ENCODE data around the gene PPIL4.
"Not testable (repeated sequence)": the region's sequence is repeated elsewhere in the genome, so short reads cannot be mapped to it uniquely, and the experiment has no call there.

PPIL4 gene

DNA sequence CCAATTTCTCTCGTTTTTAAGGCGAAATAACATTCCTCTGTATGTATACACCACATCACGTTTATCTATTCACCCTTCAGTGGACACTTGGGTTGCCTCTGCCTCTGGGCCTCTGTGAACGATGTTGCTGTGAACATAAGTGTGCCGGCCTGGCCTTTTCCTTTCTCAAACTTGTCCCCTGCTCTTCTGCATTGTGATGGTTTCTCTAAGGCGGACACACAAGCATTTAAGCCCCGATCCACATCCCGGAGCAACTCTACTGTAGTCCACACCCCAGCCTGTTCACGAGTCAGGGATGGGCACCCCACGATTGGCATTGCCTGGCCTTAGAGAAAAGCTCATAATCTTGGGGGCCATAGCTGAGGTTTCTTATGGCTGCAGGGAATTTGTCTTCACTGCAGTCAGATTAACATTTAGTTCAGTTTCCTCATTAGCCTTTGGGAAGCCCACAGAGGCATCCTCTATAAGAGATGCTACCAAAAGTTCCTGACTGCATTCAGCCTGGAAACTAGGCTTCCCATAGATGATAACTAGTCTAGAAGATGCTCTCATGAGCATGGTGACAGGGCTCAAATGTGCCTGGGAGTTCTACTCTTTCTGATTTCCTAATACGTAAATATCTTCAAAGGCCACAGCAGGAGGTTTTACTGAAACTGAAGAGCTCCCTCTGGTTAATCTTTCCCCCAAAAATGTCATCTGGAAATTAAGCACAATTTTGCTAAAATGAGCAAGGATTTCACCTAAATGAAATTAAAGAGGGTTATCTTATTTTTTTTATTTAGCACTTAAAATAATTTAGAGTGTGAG, 61.8 kb downstream of the PPIL4 start:
- DNase-seq (ENCODE audit: low spot score), result no peak

DNA sequence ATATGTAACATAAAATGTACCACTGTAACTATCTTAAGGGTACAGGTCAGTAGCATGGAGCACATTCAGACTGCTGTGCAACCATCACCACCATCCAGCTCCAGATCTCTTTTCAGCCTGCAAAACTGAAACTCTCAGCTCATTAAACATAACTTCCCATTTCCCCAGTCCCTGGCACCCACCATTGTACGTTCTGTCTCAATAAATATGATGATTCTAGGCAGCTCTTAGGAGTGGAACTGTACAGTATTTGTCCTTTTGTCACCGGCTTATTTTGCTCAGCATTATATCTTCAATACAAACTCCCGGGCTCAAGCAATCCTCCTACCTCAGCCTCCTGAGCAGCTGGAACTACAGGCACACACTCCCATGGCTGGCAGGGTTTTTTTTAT, 62.5 kb downstream of the PPIL4 start:
- DNase-seq (ENCODE audit: low spot score), result no peak

DNA sequence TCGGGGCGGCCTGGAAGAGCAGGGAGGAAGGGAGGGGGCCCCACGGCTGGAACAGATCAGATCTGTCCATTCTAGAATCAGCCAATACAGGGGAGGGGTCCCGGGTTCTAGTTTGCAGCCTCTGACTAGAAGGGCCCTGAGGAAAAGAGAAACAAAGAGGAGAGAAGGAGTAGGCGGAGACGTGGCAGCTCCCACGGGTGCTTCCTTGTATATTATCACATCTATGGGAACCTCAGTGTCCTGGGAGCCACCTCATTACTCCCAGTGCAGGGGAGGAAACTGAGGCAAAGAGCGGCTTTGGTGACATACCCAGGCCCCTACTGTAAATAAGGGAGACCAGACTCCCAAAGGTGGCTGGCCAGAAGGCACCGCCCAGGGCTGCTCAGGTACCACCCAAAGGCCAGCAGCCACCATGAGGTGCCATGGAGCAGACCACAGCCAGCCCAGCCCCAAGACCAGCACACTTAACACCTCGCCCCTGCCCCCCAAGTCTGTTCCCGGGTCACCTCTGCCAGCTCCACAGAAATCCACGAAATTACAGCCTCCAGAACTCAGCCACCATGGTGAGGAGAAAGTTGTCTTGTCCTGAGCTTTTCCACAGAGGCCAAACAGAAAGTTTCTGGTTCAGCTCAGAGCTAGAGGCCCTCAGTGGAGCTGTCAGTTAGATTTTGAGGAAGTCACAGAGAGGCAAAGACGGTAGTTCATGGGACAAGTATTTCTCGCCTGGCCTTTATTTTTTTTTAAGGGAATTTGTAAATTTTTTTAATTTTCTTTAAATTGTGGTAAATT, 63.1 kb downstream of the PPIL4 start:
- no peak for DNase-seq (ENCODE audit: low spot score)

DNA sequence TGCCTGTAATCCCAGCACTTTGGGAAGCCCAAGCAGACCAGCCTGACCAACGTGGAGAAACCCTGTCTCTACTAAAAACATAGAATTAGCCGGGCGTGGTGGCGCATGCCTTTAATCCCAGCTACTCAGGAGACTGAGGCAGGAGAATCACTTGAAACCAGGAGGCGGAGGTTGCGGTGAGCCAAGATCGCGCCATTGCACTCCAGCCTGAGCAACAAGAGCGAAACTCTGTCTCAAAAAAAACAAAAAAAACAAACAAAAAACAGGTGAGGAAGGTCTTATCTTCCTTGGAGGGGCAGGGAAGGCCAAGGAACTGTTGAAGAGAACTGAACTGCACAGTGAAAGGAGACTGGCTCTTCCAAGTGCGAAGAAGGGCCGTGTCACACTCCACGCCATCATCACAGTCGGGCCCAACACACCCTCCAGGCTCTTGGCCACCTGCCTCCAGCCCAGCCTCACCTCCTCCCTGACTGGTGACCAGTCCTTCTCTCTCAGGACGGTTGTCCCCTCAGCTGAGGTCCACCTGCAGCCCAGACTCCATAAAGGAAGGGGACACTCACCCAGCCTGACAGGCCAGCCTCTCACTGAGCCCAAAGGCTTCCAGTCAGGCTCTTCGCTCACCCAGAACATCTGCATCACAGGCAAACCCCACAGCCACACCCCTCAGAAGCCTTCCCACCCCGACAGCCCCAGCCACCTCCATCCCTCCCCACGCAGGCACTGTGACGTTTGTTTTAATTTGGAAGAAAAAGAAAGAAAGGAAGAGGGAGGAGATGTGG, 65.2 kb downstream of the PPIL4 start:
- no peak for DNase-seq (ENCODE audit: low spot score)

DNA sequence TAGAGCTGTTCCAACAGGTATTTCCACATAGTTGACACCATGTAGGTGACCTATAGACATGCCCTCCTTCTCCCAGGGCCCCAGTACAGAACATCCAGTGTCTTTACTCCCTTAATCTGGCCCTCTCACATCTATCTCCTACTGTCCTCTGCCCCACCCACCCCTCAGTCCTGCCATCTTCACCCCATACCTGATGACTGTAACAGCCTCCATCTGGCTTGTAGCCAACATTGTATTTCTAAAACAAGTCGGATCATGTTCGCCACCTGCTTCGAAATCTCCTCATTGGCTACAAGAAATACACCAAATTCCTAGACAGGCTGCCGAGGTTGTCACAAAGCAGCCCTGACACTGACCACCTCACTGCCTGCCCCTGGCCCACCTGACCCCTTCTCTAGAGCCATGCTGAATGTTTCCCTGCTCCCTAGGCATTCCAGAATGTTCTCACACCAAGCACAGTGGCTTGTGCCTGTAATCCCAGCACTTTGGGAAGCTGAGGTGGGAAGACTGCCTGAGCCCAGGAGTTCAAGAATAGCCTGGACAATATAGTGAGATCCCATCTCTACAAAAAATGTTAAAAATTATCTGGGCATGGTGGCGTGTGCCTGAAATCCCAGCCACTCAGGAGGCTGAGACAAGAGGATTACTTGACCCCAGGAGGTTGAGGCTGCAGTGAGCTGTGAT, 67.1 kb downstream of the PPIL4 start:
- no peak for DNase-seq (ENCODE audit: low spot score)

DNA sequence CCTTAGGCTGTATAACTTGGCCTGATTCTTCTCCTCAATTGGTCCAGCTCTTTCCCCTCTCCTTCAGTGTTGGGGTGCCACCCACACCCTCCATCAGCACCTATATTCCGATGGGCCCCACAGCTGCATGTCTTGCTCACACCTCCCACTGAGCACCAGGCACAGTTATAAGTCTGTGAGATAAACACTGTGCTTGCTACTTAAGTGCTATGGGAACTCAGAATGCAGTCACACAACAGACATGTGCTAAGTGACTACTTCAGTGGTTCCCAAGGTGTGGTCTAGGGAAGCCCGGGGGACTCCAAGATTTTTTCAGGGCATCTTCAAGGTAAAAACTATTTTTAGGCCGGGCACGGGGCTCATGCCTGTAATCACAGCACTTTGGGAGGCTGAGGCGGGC, 68.3 kb downstream of the PPIL4 start:
- DNase-seq (ENCODE audit: low spot score), result no peak

DNA sequence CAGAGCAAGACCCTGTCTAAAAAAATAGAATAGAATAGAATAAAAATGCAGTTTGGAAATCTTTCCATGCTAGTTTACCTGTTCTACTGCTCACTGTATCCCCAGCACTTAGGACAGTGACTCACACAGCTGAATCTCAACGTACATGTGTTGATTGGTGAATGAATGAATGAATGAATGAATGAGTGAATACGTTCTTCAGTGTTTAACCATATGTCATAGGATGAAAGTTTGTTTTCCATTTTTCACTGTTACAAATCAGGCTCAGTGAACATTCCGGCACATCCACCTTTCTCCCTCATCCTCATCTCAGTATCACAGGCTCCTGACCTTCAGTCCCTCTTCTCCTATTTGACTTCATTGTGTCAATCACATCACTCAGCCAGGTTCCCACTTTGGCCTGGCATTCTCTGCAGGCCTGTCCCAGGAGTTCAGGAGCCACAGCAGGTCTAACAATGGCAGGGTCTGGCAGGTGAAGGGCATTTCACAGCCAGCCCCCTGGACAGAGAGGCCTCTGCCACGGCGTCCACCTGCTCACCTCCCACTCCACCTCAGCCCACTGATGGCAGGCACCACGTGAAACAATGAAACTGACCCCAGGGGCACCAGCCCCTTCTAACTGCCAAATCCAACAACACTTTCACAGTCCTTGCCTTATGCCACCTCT, 68.9 kb downstream of the PPIL4 start:
- DNase-seq (ENCODE audit: low spot score), result no peak

DNA sequence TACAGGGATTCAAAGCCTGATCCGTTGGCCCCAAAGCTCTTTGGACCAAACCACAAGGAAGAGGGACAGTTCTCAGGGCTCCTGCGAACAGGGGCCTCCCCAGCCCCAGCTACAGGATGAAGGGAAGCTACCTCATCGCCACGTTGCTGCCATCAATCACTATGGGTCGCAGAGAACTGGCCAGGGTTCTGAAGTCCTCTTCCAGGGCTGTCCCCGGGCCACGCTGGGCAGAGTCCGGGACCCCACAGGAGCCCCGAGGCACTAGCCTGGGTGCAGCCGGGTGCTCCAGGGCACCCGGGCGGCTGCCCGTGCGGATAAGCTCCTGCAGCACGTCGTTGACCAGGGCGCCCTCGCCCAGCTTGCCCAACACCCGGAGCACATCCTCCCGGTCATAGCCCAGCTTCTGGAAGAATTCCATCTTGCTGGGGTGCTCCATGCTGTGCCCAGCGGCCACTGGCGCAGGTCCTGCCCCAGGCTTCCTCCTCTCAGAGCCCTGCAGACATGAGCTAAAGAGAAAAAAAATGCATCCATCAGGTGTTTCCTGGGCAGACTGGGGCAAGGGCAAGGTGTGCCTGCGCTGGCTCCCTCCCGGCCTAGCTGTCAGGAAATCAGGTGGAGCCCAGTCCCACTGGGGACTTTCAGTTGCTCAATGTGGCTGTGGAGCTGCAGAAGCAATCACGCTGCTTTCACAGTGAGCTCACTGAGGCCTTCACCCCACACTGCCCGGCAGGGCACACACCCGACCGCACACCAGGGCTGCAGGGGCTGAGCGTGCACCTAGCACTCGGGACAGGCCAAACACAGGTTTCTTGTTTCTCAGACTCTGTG, 71.5 kb downstream of the PPIL4 start:
- DNase-seq (ENCODE audit: low spot score), result no peak

DNA sequence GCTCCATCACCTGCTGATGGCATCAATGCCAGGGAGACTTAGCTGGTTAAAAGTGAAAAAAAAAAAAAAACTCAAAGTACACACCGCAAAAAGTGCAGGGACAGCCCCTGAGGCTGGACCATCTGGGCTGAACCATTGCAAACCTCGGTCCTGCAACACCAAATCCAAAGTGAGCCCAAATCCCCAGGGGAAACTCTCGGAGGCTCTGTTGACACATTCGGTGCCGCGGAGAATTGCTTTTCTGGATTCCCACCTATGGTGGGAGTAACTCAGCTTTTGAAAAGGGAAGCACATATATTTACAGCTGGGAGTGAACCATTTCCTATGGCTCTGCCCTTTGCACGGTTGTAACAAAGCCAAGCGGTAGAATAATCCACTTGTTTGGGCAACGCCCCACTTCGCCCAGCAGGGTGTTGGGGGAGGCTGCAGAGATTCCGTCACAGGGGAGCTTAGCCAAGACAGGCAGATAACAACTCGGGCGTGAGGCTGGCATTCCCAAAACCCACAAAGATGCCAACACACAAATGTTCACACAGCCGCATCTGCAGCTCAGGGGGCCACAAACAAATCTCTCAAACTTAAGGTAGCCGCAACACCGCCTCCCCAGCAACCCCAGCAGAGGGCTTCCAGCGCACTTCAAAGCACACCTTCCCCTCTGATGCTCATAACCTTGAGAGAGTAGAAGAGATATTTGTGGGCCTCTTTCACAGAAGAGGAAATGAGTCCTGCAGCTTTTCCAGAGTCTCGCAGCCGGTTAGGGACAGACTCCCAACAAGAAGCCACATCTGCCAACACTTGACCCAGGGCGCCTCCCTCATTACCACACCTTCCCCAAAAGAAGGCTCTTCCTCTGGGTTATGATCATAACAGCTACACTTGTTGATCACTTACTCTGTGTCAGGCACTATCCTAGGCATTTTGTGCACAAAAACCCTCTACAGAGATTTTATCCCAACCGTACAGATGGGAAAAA, 72.5 kb downstream of the PPIL4 start:
- no peak for DNase-seq (ENCODE audit: low spot score)

DNA sequence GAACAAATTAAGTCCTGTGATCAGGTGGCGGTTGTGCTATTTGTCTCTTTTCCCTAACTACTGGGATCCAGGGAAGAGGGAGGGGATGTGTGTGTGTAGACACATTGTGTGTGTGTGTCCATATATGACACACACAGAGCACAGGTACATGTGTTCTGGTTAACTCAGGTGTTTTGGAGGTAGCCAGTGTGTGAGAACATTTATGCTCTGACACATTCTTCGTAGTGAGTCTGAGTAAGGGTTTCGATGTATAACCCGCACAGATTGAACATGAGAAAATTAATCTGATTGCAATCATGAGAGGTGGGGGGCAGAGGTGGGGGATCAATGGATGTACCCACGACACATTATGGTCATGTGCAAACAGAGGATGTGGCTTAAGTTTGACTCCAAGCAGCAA, 73.6 kb downstream of the PPIL4 start:
- no peak for DNase-seq (ENCODE audit: low spot score)

DNA sequence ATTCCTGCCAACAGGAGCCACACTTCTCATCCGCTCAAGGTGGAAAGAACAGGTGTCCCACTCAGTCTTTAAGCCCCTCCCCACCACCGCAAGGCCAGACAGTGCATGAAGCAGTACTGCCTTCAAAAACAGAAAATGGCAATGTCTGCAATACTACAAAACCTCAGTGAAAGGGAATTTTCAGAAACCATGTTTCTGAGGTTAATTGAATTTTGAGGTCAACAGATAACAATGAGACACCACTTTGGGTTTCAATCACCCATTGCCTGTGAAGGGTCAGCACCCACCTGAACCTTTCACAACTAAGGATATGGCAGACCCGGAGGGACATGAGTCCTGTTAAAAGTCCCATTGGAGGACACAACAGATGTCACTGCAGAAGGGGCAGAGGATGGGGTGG, 74.0 kb downstream of the PPIL4 start:
- DNase-seq (ENCODE audit: low spot score), result no peak

DNA sequence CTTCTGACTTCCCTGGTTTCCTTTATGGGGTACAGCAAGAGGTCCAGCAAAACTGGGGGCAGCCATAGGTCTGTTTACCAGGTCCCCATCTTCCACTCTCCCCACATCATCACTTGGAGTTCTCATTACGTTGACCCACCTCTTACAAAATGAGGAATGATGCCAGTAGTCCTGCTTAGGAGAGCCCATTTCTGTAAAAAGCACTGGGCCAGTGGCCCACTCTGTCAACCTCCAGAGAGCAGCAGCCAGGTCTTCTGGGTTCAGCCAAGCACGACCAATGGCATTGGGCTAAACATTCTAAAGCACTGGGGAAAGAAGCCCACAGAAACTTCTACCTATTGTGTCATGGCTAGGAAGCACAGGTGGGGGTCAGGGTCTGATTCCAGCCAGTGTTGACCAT, 74.9 kb downstream of the PPIL4 start:
- DNase-seq (ENCODE audit: low spot score), result no peak

DNA sequence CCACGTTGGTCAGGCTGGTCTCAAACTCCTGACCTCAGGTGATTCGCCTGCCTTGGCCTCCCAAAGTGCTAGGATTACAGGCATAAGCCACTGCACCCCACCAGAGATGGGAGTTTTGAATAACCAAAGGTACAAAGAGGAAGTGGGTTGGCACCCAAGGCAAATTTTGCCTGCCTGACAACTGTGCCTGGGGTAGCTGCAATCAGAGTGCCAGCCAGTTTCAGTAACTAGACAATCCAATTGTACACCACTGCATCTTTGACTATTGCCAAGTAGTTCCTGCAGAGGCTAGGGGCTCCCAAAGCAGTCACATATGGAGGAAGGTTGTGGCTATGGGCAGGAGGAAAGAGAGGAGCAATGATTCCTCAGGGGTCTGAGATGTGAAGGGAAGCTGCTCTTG, 77.7 kb downstream of the PPIL4 start:
- no peak for DNase-seq (ENCODE audit: low spot score)

DNA sequence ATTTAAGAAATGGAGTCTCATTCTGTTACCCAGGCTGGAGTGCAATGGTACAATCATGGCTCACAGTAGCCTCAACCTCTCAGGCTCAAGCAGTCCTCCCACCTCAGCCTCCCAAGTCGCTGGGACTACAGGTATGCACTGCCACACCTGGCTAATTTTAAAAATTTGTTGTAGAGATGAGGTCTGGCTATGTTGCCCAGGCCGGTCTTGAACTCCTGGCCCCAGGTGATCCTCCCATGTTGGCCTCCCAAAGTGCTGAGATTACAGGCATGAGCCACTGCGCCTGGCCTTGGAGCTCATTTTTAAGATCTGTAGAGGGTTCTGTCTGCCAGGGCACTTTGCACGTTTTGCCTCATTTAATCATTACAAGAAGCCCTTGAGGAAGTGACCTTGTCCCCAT, 78.6 kb downstream of the PPIL4 start:
- DNase-seq (ENCODE audit: low spot score), result no peak

DNA sequence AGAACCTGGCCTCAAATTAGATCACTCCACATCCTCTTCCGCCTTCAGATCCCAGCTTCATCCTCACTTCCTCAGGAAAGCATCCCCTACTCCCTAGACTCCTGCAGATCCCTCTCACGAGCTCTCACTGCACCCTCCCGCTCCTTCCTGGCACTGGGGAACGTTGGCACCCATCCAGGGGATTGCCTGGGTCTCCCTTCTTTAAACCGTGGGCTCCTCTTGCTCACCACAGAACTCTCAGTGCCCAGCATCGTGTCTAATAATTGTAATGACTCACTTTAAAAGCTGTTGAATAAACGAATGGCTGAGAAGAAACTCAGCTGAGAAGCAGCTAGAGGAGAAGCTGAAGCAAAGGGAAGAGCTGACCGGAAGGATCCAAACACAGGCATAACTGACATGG, 81.4 kb downstream of the PPIL4 start:
- no peak for DNase-seq (ENCODE audit: low spot score)

DNA sequence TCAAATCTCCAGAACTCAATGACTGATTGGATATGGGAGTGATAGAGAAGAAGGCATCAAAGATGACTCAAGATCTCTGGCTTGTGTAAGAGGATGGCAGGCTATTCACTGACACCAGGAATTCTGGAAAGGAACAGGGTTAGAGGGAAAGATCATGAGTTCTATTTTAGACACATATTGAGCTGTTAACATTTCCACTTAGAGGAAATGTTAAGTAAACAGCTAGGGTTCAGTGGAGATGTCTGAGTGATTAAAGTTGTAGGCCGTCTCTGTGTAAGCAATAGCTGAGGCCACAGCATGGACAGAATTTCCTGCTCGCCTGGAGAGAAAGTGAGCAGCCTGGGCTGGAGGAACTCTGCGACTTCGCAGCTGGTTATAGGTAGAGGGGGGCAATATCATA, 82.1 kb downstream of the PPIL4 start:
- no peak for DNase-seq (ENCODE audit: low spot score)

DNA sequence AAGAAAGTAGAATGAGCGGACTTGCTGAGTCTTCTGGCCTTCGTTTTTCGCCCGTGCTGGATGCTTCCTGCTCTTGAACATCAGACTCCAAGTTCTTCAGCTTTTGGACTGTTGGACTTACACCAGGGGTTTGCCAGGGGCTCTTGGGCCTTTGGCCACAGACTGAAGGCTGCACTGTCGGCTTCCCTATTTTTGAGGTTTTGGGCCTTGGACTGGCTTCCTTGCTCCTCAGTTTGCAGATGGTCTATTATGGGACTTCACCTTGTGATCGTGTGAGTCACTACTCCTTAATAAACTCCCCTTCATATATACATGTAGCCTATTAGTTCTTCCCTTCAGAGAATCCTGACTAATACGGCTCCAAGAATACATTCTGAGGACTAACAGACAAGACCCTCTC, 83.1 kb downstream of the PPIL4 start:
- DNase-seq (ENCODE audit: low spot score), result not testable (repeated sequence)

DNA sequence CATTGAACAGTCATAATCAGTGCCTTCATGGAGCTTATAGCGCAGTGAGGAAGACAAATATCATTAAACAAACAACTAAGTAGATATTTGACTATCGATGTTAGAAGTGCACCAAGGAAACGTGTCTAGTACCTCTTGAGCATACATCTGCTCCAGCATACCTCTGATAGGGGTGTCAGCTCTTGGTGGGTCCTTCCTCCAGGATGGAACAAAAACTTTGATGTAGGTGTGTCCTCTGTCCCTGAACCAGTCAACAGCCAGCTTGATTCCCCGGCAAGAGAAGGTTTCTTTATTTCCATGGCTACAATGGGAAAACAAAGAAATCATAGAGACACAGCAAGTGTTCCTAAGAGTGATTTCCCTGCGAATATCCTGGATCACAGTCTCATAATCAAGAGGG, 84.2 kb downstream of the PPIL4 start:
- no peak for DNase-seq (ENCODE audit: low spot score)

DNA sequence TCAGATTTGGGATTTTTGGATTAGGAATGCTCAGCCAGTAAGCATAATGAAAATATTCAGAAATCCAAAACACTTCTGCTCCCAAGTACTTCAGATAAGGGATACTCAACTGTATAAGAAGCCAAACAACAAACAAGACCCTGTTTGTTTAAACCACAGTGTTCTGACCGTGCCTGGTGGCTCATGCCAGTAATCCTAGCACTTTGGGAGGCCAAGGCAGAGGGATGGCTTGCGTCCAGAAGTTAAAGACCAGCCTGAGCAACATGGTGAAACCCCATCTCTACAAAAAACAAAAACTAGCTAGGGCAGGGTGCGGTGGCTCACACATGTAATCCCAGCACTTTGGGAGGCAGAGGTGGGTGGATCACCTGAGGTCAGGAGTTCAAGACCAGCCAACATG, 85.6 kb downstream of the PPIL4 start:
- not testable (repeated sequence) for DNase-seq (ENCODE audit: low spot score)

DNA sequence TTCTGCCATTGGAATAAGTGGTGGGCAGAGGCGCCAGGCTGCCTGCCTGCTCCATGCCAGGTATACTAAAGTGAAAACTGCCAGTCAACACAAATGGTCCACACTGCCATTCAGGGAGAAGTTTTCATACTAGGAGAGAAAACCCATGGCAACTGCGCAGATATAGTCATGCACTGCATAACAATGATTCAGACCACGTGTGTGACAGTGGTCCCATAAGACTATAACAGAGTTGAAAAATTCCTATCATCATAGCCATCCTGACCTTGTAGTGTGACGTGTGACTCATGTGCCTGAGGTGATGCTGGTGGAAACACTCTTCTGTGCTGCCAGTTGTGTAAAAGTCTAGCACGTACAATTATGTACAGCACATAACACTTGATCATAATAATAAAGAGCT, 86.1 kb downstream of the PPIL4 start:
- DNase-seq (ENCODE audit: low spot score), result no peak
